Esophagus squamous epithelium (tissue), 5 donors: ENCODE data around the gene COL26A1. TPM values are rescaled to one million over a fixed set of nuclear protein-coding genes. Genes with fewer than 3 reads are reported as not detected.

ENCODE experiments used
- DNase-seq: peaks from one replicate; lab custom pipeline; 2025; lab: John Stamatoyannopoulos, UW
- H3K27ac ChIP-seq, 4 donors: fragments of 200-600 bp; sonication (generic); one replicate each; pipeline ENCODE4 v1.5.1; 2016 to 2019; ENCODE audit warnings: mild to moderate bottlenecking in 1 of 4
- H3K27me3 ChIP-seq, 4 donors: fragments of 200-600 bp; sonication (generic); 1 replicate in 3 of 4; 2 replicates in 1 of 4; pipeline versions ENCODE4 v1.5.1 to v1.6.0; 2017 to 2021; ENCODE audit warnings: antibody characterized with exemption in 1 of 4
- H3K36me3 ChIP-seq, 3 donors: fragments of 200-600 bp; sonication (generic); one replicate each; pipeline ENCODE4 v1.5.1; 2016 to 2019
- H3K4me1 ChIP-seq, 3 donors: fragments of 200-600 bp; sonication (generic); one replicate each; pipeline ENCODE4 v1.5.1; 2017 to 2019
- H3K4me3 ChIP-seq, 4 donors: fragments of 200-600 bp; sonication (generic); 1 replicate in 3 of 4; 2 replicates in 1 of 4; pipeline ENCODE4 v1.5.1; 2016 to 2019; ENCODE audit warnings: mild to moderate bottlenecking in 2 of 4, moderate library complexity in 1 of 4
- H3K9me3 ChIP-seq, 3 donors: fragments of 200-600 bp; sonication (generic); one replicate each; pipeline ENCODE4 v1.5.1; 2016 to 2019
- POLR2A ChIP-seq, 4 donors: fragments of 450-650 bp; IDR thresholded peaks; one replicate each; pipeline ENCODE4 v1.6.1; 2017; ENCODE audit warnings: antibody characterized with exemption in 4 of 4, mild to moderate bottlenecking in 4 of 4, moderate library complexity in 3 of 4
- WGBS, 2 donors: methylation state at CpG; one replicate each; pipeline ENCODE4 v1.1.5; 2018; 5-methylcytosine and 5-hydroxymethylcytosine counted together
- intact Hi-C: fragments of 100-400 bp; cut with DNase I; formaldehyde crosslinking; loops from one replicate; pipeline ENCODE4 v1.15.0; 2022
- total RNA-seq, 4 donors: library from RNA; depleted of rRNA; stranded (reverse); fragments of >200 nt; gene quantifications; one replicate each; pipeline ENCODE4 v1.1.0, GENCODE V29; 2016
- TF ChIP-seq, protein P1 (sequence below), 6 experiments: fragments of 450-650 bp in 4 of 6; fragments of 200-600 bp in 2 of 6; sonication (generic) in 2 of 6; IDR thresholded peaks; one replicate each; pipeline ENCODE4 v1.5.1; 2016 to 2019; ENCODE audit warnings: antibody characterized with exemption in 6 of 6, mild to moderate bottlenecking in 4 of 6, moderate library complexity in 4 of 6
- donor health status: DM: yes; HTN: yes; CAD: no.

Gene COL26A1
- total RNA-seq, 4 donors from 2014 or later = not detected

DNA sequence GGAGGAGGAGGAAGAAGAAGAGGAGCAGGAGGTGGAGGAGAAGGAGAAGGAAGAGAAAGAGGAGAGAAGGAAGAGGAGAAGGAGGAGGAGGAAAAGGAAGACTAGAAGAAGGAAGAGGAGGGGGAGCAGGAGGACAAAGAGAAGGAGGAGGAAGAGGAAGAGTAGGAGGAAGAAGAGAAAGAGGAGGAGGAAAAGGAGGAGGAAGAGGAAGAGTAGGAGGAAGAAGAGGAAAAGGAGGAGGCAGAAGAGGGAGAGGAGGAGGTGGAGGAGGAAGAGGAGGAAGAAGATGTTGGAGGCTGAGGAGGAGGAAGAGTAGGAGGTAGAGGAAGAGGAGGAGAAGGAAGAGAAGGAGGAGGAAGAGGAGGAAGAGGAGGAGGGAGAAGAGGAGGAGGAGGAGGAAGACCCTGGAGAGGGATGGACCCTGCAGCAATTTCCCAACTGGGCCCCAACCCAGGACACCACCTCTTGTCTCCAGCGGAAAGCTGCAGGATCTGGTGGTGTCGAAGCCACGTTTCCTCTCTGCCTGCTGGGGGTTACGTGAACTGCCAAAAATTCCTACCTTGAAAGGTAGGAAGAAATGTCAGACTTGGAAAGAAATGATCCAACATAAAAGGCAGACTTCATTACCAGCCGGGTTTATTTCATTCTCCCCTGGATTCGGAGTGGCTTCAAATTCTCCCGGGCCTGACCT is 38.9 kb downstream of the COL26A1 start:
- no peak for DNase-seq
- H3K4me3 ChIP-seq = no peak overlapping the region
- no peaks in the 10 kb centered on the region for H3K36me3 ChIP-seq
- H3K27me3 ChIP-seq = peaks cover 0 to 83% (median 0%) of the 10 kb centered on the region in 4 donors
- intact Hi-C loops = no loop called here
- peaks cover 0 to 9% (median 3%) of the 10 kb centered on the region in 3 donors for H3K4me1 ChIP-seq
- H3K9me3 ChIP-seq = no peaks in the 10 kb centered on the region
- TF ChIP-seq, protein P1, sequence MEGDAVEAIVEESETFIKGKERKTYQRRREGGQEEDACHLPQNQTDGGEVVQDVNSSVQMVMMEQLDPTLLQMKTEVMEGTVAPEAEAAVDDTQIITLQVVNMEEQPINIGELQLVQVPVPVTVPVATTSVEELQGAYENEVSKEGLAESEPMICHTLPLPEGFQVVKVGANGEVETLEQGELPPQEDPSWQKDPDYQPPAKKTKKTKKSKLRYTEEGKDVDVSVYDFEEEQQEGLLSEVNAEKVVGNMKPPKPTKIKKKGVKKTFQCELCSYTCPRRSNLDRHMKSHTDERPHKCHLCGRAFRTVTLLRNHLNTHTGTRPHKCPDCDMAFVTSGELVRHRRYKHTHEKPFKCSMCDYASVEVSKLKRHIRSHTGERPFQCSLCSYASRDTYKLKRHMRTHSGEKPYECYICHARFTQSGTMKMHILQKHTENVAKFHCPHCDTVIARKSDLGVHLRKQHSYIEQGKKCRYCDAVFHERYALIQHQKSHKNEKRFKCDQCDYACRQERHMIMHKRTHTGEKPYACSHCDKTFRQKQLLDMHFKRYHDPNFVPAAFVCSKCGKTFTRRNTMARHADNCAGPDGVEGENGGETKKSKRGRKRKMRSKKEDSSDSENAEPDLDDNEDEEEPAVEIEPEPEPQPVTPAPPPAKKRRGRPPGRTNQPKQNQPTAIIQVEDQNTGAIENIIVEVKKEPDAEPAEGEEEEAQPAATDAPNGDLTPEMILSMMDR (IDR thresholded peaks at IDR 0.05) = no peak
- TF ChIP-seq POLR2A (IDR thresholded peaks at IDR 0.05) = no peak
- WGBS, 2 donors = 18 to 43% methylated on average over 5 to 7 of the region's 7 CpGs
- no peak overlapping the region for H3K27ac ChIP-seq

DNA sequence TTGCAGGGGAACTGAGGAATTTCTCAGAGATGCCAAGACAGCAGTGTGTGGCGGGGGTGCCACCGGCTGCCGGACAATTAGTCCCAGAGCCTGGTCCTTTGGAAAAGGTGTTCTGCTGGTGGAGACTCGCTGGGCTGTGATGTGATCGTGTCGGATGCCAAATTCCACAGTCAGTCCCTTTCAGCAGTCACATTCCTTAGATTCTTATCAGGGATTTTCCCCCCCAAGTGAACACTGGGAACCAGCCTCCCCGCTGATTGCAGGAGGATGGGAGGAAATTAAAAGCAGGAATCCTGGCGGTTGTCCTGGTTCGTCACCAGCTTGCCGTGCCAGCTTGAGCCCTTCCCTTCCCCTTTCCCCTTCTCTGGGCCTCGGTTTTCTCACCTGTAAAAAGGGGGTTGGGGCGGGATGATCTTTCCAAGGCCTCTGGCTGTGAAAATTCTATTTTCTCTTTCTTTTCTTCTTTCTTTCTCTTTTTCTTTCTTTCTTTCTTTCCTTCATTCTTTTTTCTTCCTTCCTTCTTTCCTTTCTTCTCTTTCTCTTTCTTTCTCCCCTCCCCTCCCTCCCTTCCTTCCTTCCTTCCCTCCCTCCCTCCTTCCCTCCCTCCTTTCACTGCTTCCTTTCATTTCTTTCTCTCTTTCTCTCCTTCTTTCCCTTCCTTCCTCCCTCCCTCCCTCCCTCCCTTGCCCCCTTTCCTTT is 39.6 kb downstream of the COL26A1 start:
- Histone ChIP-seq H3K4me3 (peak overlapping the region in 1 of 4 donors; percentile 15), H3K27ac (no peak overlapping the region), H3K4me1 (peaks cover 0 to 9% (median 3%) of the 10 kb centered on the region in 3 donors), H3K36me3 (no peaks in the 10 kb centered on the region), H3K27me3 (peaks cover 0 to 84% (median 0%) of the 10 kb centered on the region in 4 donors), H3K9me3 (no peaks in the 10 kb centered on the region)
- no peak for DNase-seq
- TF ChIP-seq, protein P1 (IDR thresholded peaks at IDR 0.05) = no peak
- no peak for TF ChIP-seq POLR2A (IDR thresholded peaks at IDR 0.05)
- 15 to 23% methylated on average over 9 to 11 of the region's 12 CpGs for WGBS, 2 donors
- intact Hi-C loops = no loop called here

DNA sequence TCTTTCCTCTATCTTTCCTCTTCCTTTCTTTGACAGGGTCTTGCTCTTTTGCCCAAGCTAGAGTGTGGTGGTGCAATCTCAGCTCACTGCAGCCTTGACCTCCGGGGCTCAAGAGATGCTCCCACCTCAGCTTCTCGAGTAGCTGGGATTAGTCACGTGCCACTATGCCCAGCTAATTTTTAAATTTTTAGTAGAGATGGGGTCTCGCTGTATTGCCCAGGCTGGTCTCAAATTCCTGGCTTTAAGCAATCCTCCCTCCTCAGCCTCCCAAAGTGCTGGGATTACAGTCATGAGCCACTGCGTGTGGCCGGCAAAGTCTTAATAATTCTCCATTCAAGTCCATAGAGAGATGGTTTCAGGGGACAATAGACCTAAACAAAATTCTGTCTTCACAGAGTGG is 40.2 kb downstream of the COL26A1 start:
- H3K27me3 ChIP-seq = peaks cover 0 to 81% (median 0%) of the 10 kb centered on the region in 4 donors
- no peak overlapping the region for H3K27ac ChIP-seq
- H3K36me3 ChIP-seq = no peaks in the 10 kb centered on the region
- H3K4me3 ChIP-seq = no peak overlapping the region
- intact Hi-C loops = no loop called here
- TF ChIP-seq POLR2A (IDR thresholded peaks at IDR 0.05) = no peak
- TF ChIP-seq, protein P1 (IDR thresholded peaks at IDR 0.05) = no peak
- WGBS, 2 donors = 71 to 73% methylated on average over 5 to 6 of the region's 6 CpGs
- H3K9me3 ChIP-seq = no peaks in the 10 kb centered on the region
- H3K4me1 ChIP-seq = peaks cover 0 to 9% (median 3%) of the 10 kb centered on the region in 3 donors
- DNase-seq = no peak

DNA sequence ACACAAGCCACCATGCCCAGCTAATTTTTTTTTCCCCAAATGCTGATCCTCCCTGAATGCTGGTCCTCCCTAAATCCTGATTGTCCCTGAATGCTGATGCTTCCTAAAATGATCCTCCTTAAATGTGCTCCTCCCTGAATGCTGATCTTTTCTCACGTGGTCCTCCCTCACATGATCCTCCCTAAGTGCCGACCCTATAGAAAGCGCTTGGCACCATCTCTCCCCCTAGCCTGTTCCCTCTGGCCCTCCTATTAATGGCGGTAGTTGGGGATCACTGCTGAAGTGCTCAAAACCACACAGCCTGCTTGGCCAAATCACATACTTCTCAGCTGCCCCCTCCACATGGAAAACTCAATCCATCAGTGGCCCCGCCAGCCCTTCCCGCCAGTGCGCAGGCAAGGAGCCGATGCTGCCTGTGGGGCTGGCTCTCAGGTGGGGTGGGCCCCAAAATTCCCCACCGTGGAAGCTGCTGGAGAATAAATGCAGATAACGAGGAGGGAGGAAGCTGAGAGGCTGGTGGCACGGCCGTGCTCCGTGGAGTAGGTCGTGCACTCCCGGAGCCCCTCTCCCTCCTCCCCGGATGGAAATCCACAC is 42.9 kb downstream of the COL26A1 start:
- WGBS, 2 donors = 55 to 81% methylated on average over 12 to 14 of the region's 16 CpGs
- intact Hi-C loops = no loop called here
- peaks cover 0 to 9% (median 3%) of the 10 kb centered on the region in 3 donors for H3K4me1 ChIP-seq
- peaks cover 0 to 25% (median 12%) of the 10 kb centered on the region in 3 donors for H3K9me3 ChIP-seq
- no peaks in the 10 kb centered on the region for H3K36me3 ChIP-seq
- no peak overlapping the region for H3K4me3 ChIP-seq
- no peak for DNase-seq
- peaks cover 0 to 80% (median 0%) of the 10 kb centered on the region in 4 donors for H3K27me3 ChIP-seq
- no peak overlapping the region for H3K27ac ChIP-seq
- TF ChIP-seq, protein P1 (IDR thresholded peaks at IDR 0.05) = no peak
- no peak for TF ChIP-seq POLR2A (IDR thresholded peaks at IDR 0.05)
